HepG2 (cell line): Measurements from ENCODE around the gene GTF3A. TPM values are rescaled to one million over a fixed set of nuclear protein-coding genes. Genes with fewer than 3 reads are reported as not detected.

Source experiments
- GPBP1L1 ChIP-seq: sonication (generic); formaldehyde crosslinking; IDR thresholded peaks from 2 replicates; pipeline ENCODE4 v1.5.0; 2020; ENCODE audit warnings: mild to moderate bottlenecking, missing genetic modification reagents
- HMGXB3 ChIP-seq: sonication (generic); formaldehyde crosslinking; IDR thresholded peaks from 2 replicates; pipeline ENCODE4 v1.4.0; 2020; ENCODE audit warnings: missing genetic modification reagents, borderline replicate concordance
- LRRFIP1 ChIP-seq: sonication (generic); formaldehyde crosslinking; conservative IDR thresholded peaks from 2 replicates; pipeline ENCODE4 v1.4.0; 2020; ENCODE audit warnings: missing genetic modification reagents
- MNT ChIP-seq: fragments of 450-650 bp; IDR thresholded peaks from 2 replicates; pipeline ENCODE4 v1.6.1; 2016
- NKX3-1 ChIP-seq: sonication (generic); formaldehyde crosslinking; IDR thresholded peaks from 2 replicates; pipeline ENCODE4 v1.5.0; 2020; ENCODE audit warnings: missing genetic modification reagents
- NR2C2 ChIP-seq: sonication (generic); formaldehyde crosslinking; IDR thresholded peaks from 2 replicates; pipeline ENCODE4 v1.4.0; 2020; ENCODE audit warnings: missing genetic modification reagents, mild to moderate bottlenecking, moderate library complexity, borderline replicate concordance
- NRL ChIP-seq: sonication (generic); formaldehyde crosslinking; IDR thresholded peaks from 2 replicates; pipeline ENCODE4 v1.5.0; 2020; ENCODE audit warnings: missing genetic modification reagents, mild to moderate bottlenecking, moderate library complexity, borderline replicate concordance
- PAF1 ChIP-seq: IDR thresholded peaks from 2 replicates; pipeline ENCODE4 v1.6.1; 2016; ENCODE audit warnings: missing genetic modification reagents, missing compliant biosample characterization
- PHF5A ChIP-seq: IDR thresholded peaks from one replicate; pipeline ENCODE4 v1.6.1; 2018; ENCODE audit warnings: low read depth, missing genetic modification reagents; ENCODE audit not compliant: unreplicated experiment
- TEAD3 ChIP-seq: optimal IDR thresholded peaks from 2 replicates; pipeline ENCODE3; 2016; ENCODE audit warnings: borderline replicate concordance
- ZBTB33 ChIP-seq: sonication (generic); formaldehyde crosslinking; IDR thresholded peaks from 2 replicates; pipeline ENCODE4 v1.4.0; 2020; ENCODE audit warnings: missing genetic modification reagents
- ZKSCAN1 ChIP-seq: fragments of 150-350 bp; IDR thresholded peaks from 2 replicates; pipeline ENCODE4 v1.6.1; 2014; ENCODE audit warnings: low read length
- ZNF292 ChIP-seq: sonication (generic); formaldehyde crosslinking; IDR thresholded peaks from 2 replicates; pipeline ENCODE4 v1.8.1; 2022; ENCODE audit warnings: mild to moderate bottlenecking, low read depth, missing genetic modification reagents, borderline replicate concordance
- ZNF317 ChIP-seq: sonication (generic); formaldehyde crosslinking; IDR thresholded peaks from 2 replicates; pipeline ENCODE4 v1.5.0; 2020; ENCODE audit warnings: mild to moderate bottlenecking, missing genetic modification reagents
- ZNF430 ChIP-seq: sonication (generic); formaldehyde crosslinking; IDR thresholded peaks from 2 replicates; pipeline ENCODE4 v1.9.0; 2021; ENCODE audit warnings: mild to moderate bottlenecking, missing genetic modification reagents
- ZNF501 ChIP-seq: sonication (generic); formaldehyde crosslinking; IDR thresholded peaks from 2 replicates; pipeline ENCODE4 v1.5.1; 2020; ENCODE audit warnings: mild to moderate bottlenecking, moderate library complexity, missing genetic modification reagents
- ZNF737 ChIP-seq: sonication (generic); formaldehyde crosslinking; IDR thresholded peaks from 2 replicates; pipeline ENCODE4 v1.5.0; 2020; ENCODE audit warnings: missing genetic modification reagents, mild to moderate bottlenecking, borderline replicate concordance
- ZNF790 ChIP-seq: sonication (generic); formaldehyde crosslinking; IDR thresholded peaks from 2 replicates; pipeline ENCODE4 v1.8.0; 2022; ENCODE audit warnings: missing genetic modification reagents, mild to moderate bottlenecking, borderline replicate concordance
- polyA plus RNA-seq, 8 experiments: library from polyadenylated mRNA; depleted of rRNA in 3 of 8; stranded (reverse) in 7 of 8; unstranded in 1 of 8; fragments of >200 nt; fragmentation: Illumina TruSeq in 4 of 8; extraction: Trizol in 4 of 8; gene quantifications; 2 replicates each; pipeline versions ENCODE4 v1.2.1 to v1.2.3, GENCODE V29; 2011 to 2016; ENCODE audit warnings: low read depth in 4 of 8, missing spikeins in 1 of 8, mixed read lengths in 1 of 8; ENCODE audit not compliant: insufficient read depth in 1 of 8
- total RNA-seq, 5 experiments: library from RNA; depleted of rRNA; stranded (reverse); fragments of >200 nt; fragmentation: Illumina TruSeq; extraction: Trizol; gene quantifications; 2 replicates each; pipeline ENCODE4 v1.2.3, GENCODE V29; 2016; ENCODE audit warnings: low read depth in 1 of 5

GTF3A gene
- total and polyA plus RNA-seq, 2 of the 13 experiments (the other 11 are each of a cell fraction or from before 2014, with no cell fraction given): 42.1 to 176 TPM

GRCh38 chr13:27396252-27396846 lies 28.1 kb upstream of the GTF3A start (continued):
- TF ChIP-seq ZBTB33 (CRISPR knock-in tag) (no peak), ZNF790 (CRISPR knock-in tag) (no peak), ZKSCAN1 (no peak), LRRFIP1 (CRISPR knock-in tag) (no peak), GPBP1L1 (CRISPR knock-in tag) (no peak), MNT (no peak), PHF5A (CRISPR knock-in tag) (no peak), ZNF501 (peak; percentile 44; the same call in 1 of the 2 replicates), HMGXB3 (0 out of 2 replicates have a peak, but pooled peaks have one; percentile 24), ZNF737 (CRISPR knock-in tag) (no peak), PAF1 (CRISPR knock-in tag) (no peak), NR2C2 (CRISPR knock-in tag) (peak; percentile 64; the same call in 1 of the 2 replicates), TEAD3 (CRISPR knock-in tag) (no peak), NRL (no peak), ZNF430 (CRISPR knock-in tag) (no peak; the same call in 1 of the 2 replicates), ZNF292 (peak; percentile 94), ZNF317 (CRISPR knock-in tag) (peak; percentile 37; the same call in 1 of the 2 replicates), NKX3-1 (no peak)
